ENCODE measurements around the gene MFAP3L.
"Not testable (repeated sequence)": the region's sequence is repeated elsewhere in the genome, so short reads cannot be mapped to it uniquely, and the experiment has no call there.

Gene MFAP3L

DNA sequence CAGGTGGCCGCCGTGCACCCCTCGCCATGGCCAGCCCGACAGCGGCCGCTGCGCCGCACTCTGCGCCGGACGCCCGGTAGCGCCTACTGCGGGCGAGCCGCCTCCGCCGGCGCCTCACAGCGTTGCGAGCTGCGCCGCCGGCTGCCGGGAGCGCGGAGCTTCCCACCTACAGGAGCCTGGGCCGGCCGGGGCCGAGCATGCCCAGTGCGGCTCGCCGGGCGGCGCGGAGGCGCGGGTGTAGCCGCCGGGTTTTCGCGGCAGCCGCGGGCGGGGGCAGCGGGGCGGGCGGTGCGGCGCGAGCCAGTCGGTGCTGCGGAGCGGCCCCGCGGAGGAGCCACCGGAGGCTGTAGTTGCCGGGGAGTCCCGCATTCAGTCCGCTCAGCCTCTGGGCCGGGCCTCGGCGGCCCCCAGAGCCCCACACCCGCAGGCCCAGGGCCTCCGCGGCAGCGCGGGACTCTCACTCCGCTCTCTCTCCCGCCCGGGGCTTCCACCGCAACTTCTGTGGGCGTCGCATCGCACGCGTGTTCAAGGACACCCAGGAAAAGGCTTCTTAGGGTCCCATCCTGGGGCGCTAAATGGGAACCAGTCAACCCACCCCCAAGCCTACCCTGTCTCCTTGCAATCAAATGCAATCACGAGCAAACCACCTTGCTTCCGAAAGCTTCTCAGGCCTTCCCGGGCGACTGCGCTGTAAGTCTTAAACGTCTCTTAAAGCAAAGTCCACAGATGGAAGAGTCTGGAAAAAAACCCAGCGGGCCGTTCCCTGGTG lies at the start of gene MFAP3L:
Gene MFAP3L (minus strand): TSS at position 143 of the 769 bp plus-strand sequence. CDS start 20,518 bp downstream, outside the sequence.
- DNase-seq, result peak; percentile 52 to 73

DNA sequence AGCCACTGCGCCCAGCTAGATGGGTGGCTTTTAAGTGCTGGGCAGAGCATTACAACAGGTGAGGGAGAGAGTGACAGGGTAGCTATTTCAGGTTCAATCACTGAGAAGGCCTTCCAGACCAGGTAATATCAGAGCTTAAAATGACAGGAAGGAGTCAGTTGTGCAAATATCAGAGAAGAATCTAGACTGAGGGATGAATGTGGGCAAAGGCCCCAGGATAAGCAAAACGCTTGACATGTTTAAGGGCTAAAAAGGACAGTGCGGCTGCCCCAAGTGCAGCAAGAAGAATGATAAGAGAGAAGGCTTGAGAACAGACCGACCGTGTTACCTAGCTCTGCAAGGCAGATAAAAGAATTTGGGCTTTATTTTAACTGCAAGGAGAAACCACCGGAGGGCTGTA lies 45.0 kb upstream of the MFAP3L start:
- no peak for DNase-seq

DNA sequence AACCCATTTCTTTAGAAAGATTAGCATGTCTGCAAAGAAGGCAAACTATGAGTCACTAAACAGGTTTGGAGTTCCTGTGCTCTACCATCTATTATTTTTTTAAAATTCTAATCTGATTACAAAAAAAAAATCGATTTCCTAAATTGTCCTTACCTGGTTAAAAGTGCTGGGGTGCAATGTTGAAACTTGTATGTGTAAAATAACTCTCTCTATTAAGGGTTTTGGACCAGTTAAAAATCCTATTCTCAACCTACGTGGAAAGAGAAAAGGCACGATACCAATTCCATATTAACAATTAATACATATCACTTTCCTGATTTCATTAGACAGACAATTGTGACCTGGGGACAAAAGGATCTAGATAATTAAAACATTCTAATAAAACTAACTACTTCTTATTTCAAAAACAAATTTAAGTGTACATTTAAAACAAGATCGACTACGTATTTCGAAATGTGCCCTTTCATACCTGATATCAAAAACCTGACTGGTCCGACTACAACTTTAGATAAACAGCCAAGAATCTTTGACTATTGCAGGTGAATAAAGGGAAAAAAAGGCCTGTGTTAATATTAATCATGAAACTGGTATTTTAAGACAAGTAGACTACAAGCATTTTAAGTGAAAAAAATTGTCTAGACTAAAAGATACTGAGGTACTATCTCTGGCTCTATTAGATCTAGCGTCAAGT lies 42.4 kb upstream of the MFAP3L start:
- no peak for DNase-seq

DNA sequence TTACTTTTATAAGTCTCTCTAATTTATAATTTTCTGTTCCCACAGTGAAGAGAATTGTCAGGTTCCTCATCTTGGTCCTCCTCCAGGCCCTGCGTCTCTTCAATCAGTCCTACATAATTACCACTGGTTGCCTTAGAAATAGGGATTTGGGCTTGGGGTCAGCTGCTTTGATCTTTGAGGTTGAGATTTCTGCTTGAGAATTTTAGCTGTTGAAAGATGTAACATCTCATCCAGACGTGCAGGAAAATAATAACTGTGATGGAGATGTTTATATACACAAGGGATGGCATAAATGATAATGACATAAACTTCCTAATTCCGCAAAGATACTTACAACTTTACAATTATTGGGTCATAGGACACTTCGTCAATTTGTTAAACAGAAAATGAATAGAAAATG lies 33.2 kb upstream of the MFAP3L start:
- DNase-seq, result no peak

DNA sequence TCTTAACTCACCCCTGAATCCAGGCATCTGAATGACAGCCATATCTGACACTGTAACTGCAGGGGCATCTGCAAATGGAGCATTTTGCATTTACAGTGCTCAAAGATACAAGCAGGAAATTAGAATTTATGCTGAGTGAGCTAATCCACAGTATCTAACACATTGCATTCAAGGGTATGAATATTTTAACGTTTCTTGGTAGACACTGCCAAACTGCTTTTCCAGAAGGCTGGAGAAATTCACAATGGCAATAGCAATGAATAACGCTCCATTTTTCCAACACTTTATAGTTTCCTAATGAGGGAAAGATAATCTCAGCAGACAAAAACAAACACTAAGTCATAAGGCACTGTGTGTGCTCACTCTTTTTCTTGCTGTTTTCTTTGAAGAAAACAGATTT lies 32.6 kb upstream of the MFAP3L start:
- DNase-seq, result no peak

DNA sequence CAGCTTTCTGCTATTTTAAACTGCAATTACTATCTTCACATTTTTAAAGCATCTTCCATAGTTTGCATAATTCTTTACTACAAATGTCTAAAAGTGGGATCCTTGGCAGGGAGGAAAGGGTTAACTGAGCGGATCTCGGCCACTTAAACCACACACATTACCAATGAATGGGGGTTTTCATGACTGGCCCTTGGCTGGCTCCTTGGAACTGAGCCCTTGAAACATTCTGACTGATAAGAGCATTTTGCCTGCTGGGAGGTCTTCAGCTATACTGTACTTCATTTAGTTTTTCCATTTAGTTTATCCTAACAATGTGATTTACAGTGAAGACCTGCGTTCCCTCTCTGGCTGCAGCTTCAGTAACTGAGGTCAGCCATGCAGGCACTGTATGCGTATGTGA lies 31.7 kb upstream of the MFAP3L start:
- no peak for DNase-seq

DNA sequence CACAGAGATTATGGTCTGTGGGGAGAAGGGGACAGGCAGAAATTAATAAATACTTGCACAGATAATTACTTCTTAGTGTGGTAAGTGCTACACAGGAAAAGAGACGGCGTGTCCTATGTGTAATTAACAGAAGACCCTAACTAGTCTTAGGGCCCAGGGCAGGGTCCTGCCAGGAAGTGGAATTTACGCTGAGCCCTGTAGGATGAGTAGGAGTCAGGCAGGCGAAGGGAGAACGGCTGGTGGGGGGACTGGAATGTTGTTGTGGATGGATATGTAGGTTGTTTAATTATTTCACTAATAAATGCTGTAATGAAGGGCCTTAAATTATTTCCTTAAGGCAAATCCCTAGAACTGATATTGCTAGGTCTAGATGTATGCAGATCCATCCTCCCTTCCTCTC lies 26.7 kb upstream of the MFAP3L start:
- DNase-seq, result no peak

DNA sequence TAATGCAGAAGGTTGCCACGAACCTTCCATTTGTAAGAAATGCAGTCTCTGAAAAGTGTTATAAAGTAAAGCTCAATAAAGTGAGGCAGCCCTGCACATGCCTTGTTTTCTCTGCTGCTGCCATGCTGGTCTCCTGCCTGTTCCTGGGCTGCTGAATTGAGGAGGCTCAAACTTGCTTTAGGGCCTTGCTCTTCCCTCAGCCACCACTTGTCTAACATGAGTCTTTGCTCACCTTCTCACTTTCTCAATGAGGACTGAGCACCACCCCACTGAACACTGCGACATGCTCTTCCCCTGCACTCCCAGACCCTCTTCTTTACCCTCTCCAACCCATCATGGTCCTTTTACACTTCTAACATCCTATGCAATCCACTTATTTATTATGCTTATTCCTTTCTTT lies 25.2 kb upstream of the MFAP3L start:
- no peak for DNase-seq

DNA sequence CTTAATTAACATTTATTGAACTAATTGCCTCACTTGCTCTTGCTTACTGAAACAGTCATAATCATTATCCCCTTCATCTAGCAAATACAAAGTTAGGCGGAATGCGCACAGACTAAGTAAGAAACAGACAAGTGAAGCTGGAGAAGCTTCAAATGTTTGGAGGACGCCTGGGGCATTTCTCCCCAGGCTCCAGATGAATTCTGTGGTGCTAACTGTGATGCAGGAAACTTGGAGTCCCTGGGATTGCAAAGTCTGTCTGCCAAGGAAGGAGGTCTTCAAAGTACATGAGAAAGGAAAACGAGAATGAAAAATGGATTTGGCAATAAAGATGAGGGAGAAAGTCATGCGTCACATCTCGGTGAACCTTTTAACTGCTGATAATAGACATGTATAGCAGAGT lies 23.6 kb upstream of the MFAP3L start:
- DNase-seq, result no peak

DNA sequence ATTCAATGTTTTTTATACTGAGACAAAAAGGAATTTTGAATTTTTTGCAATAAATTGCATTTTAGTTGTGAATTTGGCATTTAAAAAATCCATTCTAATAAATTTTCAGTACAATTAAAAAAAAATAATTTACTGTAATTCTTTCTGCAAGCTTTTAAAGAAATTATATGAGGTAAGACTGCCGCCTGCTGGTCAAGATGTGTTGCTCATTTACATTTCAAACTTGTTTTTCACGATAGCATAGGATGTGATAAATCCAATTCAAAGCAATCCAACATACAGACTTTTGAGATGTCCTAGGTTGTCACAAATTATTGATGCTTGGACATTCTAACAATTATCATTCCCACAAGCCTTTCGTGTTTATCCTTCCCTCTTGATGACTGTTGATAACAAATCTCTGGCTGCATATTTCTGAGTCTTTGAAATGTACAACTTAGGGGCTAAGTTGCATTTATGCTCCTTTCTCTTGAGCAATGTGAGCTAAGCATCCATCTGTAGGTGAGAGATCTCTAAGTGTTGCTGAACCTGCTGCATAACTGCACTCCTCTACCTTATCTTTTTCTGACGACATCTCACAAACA lies 21.7 kb upstream of the MFAP3L start:
- DNase-seq, result peak; percentile 9 to 51

DNA sequence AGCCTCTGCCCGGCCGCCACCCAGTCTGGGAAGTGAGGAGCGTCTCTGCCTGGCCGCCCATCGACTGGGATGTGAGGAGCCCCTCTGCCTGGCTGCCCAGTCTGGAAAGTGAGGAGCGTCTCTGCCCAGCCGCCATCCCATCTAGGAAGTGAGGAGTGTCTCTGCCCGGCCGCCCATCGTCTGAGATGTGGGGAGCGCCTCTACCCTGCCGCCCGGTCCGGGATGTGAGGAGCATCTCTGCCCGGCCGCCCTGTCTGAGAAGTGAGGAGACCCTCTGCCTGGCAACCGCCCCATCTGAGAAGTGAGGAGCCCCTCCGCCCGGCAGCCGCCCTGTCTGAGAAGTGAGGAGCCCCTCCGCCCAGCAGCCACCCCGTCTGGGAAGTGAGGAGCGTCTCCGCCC lies 20.0 kb upstream of the MFAP3L start:
- not testable (repeated sequence) for DNase-seq

DNA sequence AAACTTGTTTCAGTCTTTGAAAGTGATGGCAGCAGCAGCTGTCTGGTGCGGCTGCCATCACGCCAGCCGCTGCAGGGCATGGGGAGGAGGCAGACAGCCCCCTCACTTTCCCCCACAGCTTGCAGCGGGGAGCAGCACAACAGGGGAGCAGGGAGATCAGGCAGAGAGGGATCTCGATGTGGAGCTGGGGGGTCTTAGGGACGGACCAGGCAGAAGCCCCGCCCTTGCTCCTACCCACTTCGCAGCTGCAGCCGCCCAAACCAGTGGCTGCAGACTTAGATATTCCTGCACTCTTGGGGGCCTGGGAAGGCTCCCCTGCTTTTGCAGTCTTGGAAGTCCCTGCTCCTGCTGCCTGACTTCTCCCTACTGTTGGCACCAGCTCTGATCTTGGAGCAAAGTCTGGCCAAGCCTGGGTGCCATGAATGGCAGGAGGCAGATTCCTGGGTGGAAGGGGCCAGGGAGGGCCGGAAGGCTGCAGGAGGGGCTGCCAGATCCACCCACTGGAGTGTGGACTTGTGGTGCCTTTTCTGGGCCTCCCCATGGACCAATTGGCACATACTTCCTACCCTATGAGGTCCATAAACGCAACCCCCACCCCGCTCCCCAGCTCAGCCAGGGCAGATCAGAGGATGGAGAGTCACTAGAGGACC lies 14.0 kb upstream of the MFAP3L start:
- DNase-seq, result no peak

DNA sequence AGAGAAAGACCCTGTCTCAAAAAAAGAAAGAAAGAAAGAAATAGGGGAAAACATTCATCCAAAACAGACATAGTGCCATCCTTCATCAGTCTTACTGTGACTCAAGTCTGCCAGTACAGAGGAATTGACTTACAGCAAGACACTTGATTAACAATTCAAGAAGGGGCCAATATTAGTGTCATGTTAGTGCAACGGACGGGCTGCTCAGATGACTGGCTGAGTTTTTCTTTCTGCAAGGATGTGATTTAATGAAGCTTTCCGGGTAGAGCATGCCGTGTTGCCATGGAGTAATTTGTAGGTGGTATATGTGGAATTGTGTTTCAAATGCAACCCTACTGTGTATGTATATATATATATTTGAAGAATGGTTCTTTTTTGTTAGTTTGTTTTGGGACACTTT lies 12.6 kb upstream of the MFAP3L start:
- DNase-seq, result no peak

DNA sequence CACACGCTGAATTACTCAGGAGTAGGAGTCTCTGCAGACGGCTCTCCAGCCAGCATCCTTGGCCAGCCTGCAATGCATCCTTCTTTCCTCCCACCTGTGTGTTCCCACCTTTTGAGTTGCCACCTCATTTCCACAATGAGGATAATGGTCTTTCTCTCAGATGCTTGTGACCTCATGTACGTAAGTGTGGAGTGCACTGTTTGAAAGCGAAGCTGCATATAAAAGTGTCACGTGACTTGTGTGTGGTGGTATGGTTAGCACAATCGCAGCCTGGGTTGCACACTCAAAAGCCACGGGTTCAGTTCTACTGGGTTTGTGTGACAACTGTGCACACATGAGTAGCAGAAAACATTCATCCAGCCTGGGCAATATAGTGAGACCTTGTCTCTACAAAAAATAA lies 12.0 kb upstream of the MFAP3L start:
- no peak for DNase-seq

DNA sequence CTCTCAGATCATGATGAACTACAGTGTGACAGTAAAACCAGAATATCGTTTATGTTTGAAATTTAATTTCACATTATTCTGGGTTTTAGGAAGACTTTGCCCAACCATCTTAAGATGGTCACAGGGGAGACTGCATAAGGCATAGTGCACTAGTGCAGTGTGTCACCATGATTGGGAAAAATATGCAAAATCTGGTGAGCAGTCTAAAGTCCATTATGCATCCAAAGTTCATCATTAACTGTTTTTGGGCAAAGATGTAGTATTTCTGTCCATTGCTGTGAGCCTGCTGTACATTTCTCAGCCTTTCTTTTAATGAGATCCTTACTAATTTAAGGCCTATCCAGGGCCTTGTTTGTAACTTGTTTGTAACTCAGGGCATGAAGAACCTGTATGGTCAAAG lies 11.3 kb upstream of the MFAP3L start:
- no peak for DNase-seq

DNA sequence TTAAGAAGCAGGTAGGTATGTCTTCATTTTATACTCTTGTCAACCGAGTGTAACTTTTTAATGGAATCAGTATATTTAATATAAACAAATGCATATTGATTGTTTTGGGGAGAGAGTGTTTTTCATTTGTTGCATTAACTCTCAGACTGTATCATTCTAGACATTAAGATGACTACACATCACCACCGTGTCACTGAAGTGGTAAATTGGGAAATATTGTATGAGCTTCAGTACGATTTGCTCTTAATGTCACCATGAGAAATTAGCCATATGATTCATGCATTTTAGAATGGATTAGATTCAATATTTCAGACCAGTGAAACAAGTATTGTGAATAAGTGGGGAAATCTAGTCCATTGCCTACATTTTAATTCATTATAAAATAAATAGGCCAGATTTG lies 9.7 kb upstream of the MFAP3L start:
- DNase-seq, result no peak

DNA sequence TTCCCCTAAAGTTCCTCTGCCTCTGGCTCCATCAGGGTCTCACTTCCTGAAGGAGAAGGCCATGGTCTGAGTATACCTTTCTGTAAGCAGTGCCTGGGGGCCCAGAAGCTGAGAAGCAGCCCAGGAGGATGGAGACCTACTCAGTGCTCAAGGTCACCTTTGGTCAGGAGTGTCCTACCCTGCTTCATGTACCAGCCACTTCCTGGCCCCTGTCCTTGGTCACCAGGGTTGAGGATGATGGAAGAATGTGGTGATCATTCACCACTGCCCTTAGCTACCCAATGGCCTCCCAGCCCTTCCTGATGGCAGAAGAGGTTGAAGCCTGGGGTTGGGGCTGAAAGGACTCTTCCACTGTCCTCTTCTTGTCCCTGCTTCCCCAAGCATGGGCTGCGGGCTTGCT lies 9.0 kb upstream of the MFAP3L start:
- DNase-seq, result no peak

DNA sequence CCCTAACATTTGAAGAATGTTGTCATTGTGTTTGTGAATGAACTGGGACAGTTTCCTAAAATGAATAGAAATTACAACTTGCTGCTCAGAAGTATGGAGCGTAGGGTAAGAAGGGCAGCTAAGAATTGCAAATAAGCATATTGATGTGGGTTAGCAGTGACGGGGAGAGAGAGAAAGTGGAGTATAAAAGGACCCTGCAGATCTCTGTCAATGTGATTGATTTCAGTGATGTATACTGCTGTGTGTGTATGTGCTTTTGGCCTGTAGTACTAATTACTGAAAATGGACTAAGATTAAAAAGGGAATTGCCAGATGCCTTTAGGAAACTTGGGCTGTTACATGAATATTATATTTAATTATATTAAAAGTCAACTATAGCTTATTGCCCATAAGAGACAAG lies 7.8 kb upstream of the MFAP3L start:
- DNase-seq, result no peak

DNA sequence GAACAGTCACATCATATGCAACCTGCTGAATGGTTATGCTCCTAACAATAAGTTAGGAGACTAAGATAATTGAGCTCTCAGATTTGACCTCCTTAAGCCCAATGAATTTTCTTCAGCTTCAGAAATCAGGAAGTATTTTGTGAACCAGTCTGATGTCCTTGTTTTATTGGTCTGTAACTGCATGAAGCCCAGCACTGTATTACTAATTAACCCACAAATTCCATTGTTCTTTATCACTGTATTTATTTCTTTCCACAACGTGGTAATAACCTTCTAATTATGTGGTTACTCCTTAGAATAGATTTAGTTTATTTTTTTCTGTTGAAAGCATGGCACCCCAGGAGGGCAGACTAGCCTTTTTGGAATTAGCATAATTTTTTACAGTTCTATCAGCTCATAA lies 3.9 kb upstream of the MFAP3L start:
- no peak for DNase-seq

DNA sequence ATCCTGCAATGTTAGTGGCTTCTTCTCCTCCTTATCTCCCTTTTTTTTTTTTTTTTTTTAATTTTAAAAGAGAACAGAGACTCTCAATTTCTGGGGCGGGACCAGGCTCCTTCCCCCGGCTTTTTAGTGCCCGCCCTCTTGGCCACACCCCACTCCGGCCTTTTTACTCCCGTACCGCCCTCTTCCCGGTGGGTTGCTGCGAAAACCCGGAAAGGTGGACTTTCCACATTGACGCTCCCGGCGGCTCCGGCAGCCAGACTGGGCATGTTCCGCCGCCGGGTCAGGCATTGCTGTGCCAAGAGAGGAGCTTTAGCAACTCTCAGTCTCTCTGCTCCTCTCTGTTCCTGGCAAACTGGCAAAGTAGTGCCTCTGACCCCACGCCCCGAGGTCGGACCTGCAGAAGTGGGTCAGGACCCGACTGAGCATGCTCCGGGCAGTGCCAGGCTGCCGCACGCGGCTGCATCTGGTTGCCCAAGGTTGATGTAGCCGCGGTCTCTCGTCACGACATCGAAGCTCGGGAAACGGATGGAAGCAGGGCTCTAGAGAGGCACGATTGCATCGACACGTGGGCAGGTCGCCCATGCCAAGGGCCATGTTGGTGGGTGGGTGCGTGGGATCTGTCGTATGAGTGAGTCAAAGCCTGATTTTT lies 1.1 kb upstream of the MFAP3L start:
- peak; percentile 56 to 80 for DNase-seq

DNA sequence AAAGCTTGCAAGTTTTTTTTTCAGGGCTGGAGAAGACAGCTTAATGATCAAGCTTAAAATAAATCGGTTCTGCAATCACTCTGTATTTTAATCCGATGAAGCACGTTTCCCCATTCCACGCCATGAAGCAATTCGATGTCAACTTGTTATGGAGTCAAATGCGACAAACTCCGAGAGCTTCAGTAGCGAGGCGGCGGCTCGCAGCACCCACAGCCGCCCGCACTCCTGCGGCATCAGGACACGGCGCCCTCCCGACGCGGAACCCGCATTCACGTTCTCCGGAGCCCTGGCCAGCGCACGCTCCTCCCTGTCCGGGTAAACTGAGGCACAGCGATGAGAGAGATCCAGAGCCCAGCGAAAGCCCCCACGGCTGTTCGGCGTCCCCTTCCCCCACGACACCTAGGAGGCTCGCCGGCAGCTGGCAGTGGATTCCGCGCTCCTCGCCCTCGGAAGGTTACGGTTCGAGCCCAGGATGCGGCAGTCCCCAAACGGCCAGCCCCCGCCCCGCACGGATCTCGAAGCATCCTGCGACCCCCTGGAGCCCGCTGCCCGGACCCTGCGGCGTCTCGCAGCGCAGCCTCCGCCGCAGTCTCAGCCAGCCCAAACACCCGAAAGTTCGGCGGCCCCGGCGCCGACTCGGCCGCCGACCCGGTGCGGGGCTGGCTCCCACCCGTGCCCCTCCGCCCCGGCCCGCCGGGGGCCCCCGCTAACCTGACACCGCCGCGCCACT lies 507 bp downstream of the MFAP3L start:
- no peak for DNase-seq

DNA sequence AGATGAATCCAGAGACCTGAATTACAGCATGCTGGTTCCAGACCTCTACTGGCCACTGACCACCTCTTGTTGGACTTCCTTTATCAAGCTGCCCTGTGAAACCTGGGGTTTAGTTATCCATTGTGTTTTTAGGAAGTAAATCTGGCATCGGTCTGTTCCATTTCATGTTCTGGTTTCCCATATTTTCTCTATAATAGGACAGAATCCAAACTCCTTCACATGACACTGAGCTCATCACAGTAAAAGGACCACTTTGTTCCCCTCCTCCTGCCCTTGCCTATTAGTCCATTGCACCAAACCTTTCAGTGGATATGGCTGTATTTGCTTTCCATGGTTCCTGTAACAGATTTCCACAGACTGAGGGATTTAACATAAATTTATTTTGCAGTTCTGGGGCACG lies 4.0 kb downstream of the MFAP3L start:
- DNase-seq, result no peak

DNA sequence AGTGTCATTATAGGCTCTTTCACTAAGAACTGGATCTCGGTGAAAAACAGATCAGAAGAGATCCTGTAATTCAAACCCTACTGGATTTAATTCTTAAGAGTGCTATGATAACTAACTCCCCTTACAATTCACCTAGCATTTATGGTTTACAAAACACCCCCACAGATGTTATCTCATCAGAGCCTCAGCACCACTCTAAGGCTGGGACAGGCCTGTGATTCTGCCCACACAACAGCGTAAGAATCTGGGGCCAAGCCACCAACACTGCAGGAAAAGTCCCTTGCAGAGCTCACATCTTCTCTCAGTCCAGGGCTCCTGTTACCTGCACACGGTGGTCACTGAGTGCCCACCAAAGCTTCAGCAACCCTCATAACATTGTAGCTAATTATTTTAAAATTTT lies 8.9 kb downstream of the MFAP3L start:
- DNase-seq, result no peak

Data from NCI-H524 (cell line).